HG02970 (cell line): ENCODE measurements around the gene ZDHHC11.
"Not testable (repeated sequence)": the region's sequence is repeated elsewhere in the genome, so short reads cannot be mapped to it uniquely, and the experiment has no call there.

Experiments used
- ATAC-seq: cut with Tn5 transposase; IDR thresholded peaks from one replicate; pipeline ENCODE4 v1.9.1; 2021; ENCODE audit warnings: mild to moderate bottlenecking, moderate library complexity, moderate number of reproducible peaks; ENCODE audit not compliant: unreplicated experiment, low FRiP score

Gene ZDHHC11

DNA sequence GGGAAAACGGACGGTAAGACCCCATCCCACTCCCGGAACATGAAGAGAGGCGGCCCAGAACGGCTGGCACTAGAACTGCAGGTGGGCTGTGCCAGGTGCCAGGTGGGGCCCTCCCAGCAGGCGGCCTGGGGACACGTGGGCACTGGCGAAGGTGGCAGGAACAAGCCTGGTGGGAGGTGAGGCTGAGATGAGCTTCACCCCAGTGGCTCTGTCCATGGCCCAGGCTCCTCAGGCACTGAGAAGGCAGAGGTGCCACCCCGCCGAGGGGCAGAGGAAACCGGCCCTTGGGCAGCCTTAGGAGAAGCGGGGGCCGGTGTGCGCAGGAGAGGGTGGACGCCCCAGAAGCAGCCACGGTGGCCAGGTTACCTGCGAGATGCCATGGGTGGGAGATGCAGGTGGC lies 70.2 kb downstream of the ZDHHC11 start:
- not testable (repeated sequence) for ATAC-seq

DNA sequence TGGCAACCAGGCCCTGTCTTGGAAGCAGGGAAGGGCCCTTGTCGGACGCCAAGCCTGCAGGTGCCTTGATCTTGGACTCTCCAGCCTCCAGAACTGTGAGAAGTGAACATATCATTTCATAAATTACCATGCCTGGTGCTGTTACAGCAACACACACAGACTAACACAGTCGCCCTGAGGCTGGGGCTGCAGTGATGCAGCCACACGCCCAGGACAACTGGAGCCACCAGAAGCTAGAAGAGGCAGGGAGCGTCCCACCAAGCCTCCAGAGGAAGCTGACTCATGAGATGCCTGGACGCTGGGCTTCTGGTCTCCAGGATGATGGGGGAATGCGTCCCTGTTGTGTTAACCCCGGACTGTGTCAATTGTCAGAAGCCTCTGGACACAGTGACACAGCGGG lies 71.8 kb downstream of the ZDHHC11 start:
- ATAC-seq, result not testable (repeated sequence)

DNA sequence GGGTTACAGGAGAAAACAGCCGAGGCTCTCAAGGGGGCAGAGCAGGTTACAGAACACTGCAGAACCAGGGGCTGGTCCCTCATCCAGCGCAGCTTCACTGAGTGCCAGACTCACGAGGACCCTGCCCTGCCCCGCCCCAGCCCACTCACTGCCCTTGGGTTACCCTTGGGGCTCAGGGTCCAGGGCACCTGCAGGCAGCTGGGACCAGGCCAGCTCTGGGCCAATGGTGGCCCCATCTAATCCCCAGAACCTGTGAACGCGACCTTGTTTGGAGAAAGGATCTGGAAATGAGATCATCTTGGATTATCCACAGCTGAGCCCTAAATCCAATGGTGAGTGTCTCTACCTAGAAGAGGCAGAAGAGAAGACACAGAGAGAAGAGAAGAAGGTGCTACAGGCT lies 72.4 kb downstream of the ZDHHC11 start:
- not testable (repeated sequence) for ATAC-seq

DNA sequence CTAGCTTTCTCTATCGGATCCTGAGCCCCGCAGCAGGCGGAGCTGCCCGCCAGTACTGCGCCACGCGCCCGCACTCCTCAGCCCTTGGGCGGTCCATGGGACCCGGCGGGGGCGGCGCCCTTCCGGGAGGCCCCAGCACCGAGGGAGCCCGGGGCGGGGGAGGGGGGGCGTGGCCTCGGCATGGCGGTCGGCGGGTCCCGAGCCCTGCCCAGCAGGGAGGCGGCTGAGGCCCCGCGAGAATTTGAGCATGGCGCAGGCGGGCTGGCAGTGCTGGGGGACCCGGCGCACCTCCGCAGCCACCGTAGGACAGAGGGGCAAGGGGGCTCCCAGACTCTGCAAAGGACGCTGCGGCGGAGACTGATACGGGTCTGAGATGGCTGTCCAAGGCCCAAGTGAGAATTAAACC lies 73.0 kb downstream of the ZDHHC11 start:
- ATAC-seq, result no peak

DNA sequence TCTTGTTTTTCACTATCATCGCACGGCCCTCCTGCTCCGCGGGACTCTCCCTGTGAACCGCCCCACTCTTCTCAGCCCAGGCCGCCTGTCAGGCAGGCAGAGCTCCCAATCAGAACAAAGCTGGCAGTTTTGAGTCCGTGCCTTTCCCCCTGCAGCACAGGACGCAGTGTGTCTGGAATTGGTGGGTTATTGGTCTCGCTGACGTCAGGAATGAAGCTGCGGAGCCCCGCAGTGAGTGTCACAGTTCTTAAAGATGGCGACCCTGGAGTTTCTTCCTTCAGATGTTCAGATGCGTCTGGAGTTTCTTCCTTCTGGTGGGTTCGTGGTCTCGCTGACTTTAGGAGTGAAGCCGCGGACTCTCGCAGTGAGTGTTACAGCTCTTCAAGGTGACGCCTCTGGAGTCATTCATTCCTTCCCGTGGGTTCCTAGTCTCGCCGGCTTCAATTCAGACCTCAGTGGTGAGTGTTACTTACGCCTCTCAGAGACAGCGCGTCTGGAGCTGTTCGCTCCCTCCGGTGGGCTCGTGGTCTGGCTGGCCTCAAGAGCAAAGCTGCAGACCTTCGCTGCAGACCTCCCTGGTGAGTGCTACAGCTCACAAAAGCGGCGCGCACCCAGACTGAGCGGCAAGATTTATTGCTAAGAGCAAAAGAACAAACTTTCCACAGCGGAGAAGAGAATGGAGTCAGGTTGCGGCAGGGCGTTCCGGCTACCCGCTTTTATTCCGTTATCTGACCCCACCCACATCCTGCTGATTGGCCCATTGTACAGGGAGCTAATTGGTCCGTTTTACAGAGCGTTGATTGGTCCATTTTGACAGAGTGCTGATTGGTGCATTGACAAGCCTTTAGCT lies 73.7 kb downstream of the ZDHHC11 start:
- ATAC-seq, result no peak

DNA sequence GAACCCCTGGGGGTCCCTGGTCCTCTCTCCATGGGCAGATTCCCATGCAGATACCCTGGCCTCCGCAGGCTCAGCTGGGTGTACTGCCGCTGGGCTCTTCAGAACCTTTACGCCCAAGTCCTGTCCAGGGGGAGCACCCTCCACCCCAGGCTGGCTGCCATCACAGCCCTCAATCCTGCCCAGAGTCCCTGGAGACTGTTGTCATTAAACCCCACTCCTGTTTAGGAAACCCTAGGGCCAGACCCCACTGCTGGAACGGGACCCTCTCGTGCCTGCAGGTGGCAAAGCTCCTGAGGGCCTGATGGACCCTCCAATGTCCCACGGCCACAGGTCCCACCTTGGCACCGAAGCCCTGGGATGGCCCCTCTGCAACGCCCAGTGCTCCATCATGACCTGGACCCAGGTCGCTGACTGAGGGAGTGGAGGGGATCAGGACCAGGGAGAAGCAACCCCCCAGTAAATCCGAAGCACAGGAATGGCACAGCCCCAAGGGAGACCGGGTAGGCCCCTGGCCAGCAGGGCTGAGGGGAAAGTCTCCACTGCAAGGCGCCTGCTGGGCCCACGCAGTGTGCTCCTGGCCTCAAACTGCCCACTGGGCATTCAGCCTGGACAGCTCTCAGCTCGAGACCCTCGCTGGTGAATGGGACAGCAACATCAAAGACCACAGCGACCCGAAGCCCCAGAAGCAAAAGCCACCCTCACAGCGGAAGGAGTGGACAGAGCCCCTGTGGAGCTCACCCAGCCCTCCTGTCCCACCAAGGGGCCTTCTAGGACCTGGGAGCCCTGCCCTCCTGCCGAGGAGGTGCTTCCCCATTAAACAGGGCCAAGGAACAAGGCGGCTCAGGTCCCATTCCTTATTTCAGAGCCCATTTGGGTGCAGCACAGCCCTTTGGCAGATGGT lies 74.6 kb downstream of the ZDHHC11 start:
- no peak for ATAC-seq

DNA sequence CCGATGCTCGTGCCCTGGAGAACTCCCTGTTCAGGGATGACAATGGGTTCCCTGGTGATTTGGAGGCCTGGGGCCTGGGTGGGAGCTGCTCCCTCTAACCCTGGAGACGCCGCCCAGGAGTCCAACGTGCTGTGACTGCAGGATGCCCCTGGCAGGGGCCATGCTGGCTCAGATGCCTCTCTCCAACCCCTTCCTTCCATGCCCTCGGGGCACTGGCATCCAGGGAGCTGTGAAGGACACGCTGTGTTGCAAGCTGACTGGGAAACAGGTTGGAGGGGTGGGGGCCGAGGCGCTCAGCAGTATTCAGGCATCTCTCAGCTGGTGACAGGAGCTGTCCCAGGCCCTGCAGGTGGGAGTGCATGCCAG lies 75.2 kb downstream of the ZDHHC11 start:
- ATAC-seq, result not testable (repeated sequence)

DNA sequence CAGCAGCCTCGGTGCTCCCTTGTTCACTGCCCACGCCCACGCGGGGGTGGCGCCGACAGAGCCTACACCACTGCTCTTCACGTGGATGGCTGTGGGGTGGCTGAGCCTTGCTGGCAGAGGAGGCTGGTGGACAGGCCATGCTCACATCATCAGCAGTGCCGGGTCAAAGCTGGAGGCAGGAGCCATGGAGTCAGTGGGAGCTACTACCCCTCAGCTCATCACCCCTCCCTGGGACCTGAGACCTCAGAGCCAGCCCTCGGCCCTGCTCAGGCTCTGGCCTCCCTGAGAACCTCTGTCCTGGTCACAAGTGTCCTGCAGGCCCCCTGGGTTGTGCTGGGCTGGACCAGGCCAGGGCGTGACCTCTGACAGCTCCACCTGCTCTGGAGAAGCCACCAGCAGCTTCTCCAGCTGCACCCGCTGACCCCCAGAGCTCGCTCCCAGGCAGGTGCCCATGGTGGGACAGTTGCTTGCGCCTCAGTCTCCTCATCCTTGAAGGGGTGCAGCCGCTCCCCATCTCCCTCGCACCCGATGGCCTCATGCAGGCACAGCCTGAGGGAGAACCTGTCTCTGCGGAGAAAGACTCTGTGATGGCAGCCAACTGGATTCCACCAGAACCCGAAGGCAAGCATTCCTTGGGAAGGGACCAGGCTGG lies 75.8 kb downstream of the ZDHHC11 start:
- ATAC-seq, result not testable (repeated sequence)

DNA sequence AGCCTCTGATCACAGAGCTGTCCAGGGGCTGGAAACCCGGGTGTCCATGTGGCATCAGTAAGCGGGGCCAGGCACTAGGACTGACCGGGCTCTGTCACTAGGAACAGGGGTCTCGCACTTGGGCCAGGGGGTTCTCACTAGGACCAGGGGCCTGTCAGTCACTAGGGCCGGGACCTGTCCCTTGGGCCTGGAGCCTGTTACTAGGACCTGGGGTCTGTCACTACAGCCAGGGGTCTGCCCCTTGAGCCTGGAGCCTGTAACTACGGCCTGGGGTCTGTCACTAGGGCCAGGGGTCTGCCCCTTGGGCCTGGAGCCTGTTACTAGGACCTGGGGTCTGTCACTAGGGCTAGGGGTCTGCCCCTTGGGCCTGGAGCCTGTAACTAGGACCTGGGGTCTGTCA lies 76.5 kb downstream of the ZDHHC11 start:
- ATAC-seq, result not testable (repeated sequence)

DNA sequence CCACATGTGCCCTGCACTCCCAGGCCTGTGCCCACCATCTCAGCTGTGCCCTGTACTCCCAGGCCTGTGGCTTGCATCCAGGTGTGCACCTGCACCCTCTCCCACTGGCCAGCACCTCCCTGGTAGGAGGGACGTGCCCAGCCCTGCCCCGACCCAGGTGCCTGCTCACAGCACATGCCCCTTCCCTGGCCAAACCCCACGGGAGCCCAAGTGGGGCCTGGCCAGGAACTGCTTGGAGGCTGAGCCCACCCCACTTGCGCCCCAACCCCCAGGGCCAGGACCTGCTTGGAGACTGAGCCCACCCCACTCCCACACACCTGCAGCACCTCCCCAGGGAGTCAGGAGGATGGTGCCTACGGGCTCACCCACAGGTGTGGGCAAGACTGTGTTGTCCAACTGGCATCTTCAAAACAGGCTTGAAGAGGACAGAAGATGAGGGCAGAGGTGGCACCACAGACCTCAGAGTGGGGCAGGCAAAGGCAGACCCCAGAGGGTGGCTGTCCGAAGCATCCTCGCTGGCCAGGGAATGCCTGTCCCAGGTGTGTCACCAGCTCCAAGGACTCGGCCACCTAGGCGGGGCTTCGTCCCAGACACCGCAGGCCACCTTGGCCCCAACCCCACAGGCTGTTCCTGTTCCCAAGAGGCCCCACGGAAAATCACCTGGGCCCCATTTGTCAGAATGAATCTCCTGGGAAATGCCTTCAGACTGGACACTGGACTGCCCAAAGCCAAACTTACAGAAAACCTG lies 77.1 kb downstream of the ZDHHC11 start:
- ATAC-seq, result no peak

DNA sequence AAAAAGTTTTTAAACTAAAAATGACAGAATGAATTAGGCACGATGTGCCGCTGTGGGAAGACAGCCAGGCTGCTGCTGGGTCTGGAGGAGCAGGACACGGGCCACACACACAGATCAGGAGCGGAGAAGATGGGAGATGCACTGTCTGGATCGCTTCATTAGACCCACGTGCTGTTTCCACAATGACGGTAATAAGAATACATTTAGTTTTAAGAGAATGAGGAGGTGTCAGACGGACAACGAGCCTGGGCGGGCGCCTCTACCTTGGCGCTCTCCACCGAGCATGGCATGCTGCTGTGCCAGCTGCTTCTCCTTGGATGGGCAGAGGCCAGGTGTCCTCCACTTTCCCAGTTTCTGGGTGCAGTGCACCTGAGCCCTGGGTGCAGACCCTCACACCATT lies 77.9 kb downstream of the ZDHHC11 start:
- ATAC-seq, result not testable (repeated sequence)

DNA sequence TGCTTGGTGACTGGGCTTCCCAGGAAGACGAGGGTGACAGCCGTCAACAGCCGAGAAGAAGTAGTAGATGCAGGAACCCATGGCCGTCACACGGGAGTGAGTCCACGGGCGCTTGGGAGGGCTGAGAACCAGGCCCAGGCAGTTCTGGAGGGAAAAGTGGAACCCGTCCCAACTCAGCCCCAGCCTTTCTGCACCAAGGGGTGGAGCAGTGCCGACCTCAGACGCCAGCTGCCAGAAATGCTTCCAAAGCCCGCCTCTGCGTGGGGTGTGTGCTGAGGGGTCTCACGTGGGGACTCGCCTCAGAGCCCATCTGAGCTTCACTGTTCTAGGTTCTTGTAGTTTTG lies 78.3 kb downstream of the ZDHHC11 start:
- ATAC-seq, result not testable (repeated sequence)

DNA sequence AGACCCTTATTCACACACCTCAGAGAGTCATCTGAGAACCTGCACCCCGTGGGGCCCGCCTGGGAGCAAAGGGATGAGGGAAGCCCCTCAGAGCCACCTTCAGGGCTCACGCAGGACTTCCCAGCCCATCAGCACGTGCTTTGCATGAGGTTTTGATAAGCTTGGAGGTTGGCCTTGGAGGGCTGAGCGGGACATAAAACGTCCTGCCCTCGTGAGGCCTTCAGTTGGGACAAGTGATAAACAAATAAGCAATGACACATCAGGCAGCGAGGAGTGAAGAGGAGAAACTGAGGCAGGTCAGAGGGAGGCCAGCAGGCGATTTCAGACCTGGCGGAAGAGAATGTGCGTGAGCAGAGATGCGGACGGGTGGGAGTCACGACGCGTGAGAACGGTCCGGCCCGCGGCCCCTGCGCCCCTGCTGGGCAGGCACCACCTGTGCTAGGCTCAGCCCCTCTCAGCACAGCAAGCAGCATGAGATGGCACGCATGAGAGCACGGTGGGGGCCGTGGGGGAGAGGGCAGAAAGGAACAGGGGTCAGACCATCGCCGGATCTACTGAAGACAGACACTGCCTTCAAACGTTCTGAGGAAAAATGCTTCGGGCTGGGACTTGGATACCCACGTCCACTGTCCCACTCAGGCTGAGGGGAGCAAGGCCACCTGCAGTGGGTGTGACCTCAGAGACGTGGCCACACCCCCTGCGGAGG lies 78.8 kb downstream of the ZDHHC11 start:
- not testable (repeated sequence) for ATAC-seq

DNA sequence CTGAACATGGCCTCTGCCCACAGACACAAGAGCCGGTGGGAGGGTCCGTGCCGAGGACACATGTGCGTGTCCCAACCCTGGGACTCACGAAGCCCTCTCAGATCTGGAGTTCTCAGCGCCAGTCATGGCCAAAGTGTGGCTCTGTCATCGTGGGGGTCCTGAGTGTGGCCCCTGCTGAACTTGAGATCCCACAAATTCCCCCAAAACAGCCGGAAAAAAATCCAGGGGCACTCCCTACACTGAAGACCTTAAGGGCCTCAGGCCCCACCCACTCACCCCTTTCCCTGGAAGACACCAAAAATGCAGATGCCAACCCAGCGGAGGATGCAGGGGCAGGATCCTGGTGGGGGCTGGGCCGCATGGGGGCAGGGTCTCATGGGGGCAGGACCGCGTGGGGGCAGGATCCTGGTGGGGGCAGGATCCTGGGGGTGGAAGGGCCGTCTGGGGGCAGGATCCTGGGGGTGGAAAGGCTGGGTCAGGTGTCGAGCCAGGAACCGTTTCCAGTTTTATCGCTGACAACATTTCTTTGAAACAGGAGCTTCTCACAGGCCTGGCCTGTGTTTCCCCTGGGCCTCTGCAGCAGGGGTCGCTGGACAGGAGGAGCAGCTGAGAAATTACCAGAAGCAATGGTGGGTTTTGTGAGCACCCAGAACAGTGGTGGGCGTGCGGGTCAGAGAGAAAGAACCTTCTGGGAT lies 79.6 kb downstream of the ZDHHC11 start:
- ATAC-seq, result not testable (repeated sequence)

DNA sequence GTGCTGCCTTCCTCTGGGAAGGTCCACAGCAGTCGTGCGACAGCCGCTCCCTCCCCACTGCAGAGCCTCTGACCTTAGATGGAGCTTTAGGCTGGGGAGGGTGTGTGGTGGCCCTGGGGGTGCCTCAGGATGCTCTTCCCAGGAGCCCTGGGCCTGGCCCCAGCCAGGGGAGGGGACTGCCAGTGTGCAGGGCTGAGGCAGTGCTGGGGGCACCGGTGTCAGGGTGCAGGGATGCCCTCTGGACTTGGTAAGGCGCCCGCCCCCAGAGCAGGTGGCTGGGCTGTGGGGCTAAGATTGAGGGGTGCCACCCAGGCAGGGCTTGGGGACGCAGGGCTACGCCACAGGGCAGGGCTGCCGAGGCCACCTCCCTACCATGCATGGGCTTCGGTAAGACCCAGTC lies 80.2 kb downstream of the ZDHHC11 start:
- not testable (repeated sequence) for ATAC-seq

DNA sequence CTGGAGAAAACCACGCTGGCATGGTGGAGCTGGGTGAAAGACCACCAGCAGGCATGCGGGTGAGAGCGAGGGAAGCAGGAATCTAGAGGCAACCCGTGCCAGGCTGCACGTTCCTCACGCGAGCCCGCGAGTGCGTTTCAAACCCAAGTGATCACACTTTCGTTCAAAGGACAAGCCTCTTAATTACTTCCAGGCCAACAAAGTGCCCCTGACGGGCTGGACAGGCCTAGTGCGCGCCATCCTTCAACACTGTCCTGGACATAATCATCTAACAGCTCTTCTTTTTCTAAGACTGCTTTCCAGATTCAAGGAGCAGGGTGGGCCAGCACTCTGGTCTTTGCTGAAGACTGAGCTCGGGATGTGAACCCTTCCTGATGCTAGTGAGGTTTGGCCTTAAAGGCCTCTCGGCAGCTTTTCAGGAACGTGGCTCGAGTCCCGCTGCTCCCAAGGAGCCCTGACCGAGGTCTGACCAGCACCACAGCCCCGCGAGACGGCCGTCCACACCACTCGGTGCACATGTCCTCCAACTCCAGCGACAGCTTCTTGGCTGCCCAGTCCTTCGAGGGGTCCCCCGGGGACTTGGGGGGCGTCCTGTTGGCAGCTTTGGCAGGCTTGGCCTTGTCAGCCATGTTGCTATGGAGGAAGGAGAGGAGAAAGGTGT lies 81.2 kb downstream of the ZDHHC11 start:
- ATAC-seq, result not testable (repeated sequence)

DNA sequence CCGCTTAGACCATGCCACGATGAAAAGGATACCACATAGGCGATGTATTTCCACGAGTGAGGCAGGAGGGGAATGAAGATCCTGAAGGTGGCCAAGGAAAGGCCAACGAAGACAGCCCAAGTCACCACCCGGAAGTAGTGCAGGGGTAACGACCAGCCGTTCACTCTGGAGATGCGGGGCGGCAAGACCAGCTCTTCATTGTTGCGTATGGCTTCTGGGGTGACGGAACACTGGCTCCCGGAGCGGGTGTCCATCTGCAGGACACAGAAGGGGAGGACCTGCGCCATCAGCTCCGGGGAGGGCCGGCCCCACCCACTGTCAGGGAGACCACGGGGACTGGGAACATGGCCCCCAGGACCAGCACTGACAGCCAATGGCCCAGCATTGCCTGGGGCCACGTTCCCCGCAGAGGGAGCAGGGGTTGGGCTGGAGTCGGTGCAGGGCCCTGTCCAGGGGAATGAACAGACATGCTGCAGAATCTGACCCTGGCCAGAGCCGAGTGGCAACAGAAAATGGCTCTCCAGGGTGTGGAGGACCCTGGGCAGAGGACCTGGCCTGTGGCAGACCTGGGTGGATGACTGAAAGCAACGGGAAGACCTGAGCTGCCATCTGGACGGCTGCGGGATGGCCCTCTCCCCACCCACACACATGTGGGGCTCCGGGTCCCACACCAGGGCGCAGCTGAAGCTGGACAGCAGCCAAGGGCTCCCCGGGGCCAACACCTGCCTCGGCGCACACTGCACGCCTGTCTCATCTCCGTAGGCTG lies 83.9 kb downstream of the ZDHHC11 start:
- ATAC-seq, result no peak
